H1 (cell line): ENCODE data around the gene FOXR2. TPM values are rescaled to one million over a fixed set of nuclear protein-coding genes. Genes with fewer than 3 reads are reported as not detected.

ENCODE experiments used
- CTBP2 ChIP-seq: IDR thresholded peaks from 2 replicates; pipeline ENCODE4 v1.7.0; 2011; ENCODE audit warnings: borderline replicate concordance, mild to moderate bottlenecking, moderate library complexity, mixed read lengths, low read length; ENCODE audit not compliant: insufficient read depth, insufficient read length
- polyA plus RNA-seq, 7 experiments: library from polyadenylated mRNA; depleted of rRNA in 3 of 7; stranded (reverse) in 5 of 7; unstranded in 2 of 7; fragments of >200 nt in 5 of 7; fragments of 200-250 nt in 2 of 7; gene quantifications; 1 replicate in 5 of 7; 2 replicates in 1 of 7; 4 replicates in 1 of 7; pipeline versions ENCODE4 v1.2.1 to v1.2.3, GENCODE V29; 2011 to 2013; ENCODE audit warnings: missing spikeins in 2 of 7, mixed read lengths in 2 of 7
- total RNA-seq: library from RNA; stranded (reverse); fragmentation: NEBNext Ultra II Directional; extraction: Animal tissue kit (Norgen Biotek cat#: 25700); gene quantifications from 2 replicates; pipeline ENCODE4 v1.2.1, GENCODE V29; 2021
- TF ChIP-seq, protein P1 (sequence below): IDR thresholded peaks from 2 replicates; pipeline ENCODE4 v1.6.1; 2011; ENCODE audit warnings: low read depth, mild to moderate bottlenecking, low read length; ENCODE audit not compliant: insufficient read depth

Gene FOXR2
- total and polyA plus RNA-seq, 2 of the 8 experiments (the other 6 are each of a cell fraction or from before 2014, with no cell fraction given): not detected

DNA sequence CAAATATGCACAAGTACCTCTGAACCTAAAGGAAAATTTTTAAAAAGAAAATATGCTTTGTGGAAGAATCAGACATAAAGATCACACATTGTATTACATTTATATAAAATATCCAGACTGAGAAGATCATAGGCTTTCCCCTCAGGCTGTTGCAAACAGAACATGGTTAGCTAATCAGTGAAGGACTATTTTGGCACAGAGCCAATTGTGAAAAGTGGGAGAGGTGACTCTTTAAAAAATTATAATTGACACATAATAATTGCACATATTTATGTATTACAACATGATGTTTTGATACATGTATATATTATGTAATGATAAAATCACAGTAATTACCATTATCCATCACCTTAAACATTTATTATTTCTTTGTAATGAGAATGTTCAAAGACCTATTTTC is 44.1 kb upstream of the FOXR2 start (continued):
- TF ChIP-seq CTBP2: no peak
- TF ChIP-seq, protein P1, sequence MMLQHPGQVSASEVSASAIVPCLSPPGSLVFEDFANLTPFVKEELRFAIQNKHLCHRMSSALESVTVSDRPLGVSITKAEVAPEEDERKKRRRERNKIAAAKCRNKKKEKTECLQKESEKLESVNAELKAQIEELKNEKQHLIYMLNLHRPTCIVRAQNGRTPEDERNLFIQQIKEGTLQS: no peak
